PC-9 (cell line): ENCODE results near the gene GIPC2.

Source experiments
- CTCF ChIP-seq: fragments of 200-600 bp; sonication (generic); conservative IDR thresholded peaks from 2 replicates; pipeline ENCODE4 v1.6.1; 2017; ENCODE audit warnings: mixed run types, antibody characterized with exemption, mild to moderate bottlenecking, moderate library complexity
- EZH2 ChIP-seq: fragments of 200-600 bp; sonication (generic); IDR thresholded peaks from 2 replicates; pipeline ENCODE4 v1.8.0; 2017; ENCODE audit warnings: antibody characterized with exemption, low read depth

DNA sequence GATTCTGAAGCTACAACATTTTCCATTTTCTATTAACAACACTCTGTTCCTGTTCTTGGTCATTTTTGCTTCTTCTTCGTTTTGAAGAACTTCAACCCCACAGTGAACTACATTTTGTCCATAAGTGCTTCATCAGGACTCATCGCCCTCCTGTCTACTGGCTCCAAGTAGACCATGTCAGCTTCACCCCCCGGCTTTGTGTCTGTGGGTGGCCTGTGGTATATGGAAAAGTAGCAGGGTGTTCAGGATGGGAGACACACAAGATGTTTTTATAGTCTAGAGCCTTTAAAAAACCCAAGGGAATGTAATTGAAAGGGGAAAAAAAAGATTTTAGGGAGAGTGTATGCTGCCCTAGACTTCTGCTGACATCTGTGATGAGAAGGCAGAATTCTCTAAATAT is 46.1 kb downstream of the GIPC2 start:
- TF ChIP-seq CTCF = no peak
- no peak for TF ChIP-seq EZH2
